H9 (cell line): ENCODE results near the gene CASQ2. TPM values are rescaled to one million over a fixed set of nuclear protein-coding genes. Genes with fewer than 3 reads are reported as not detected.

Source experiments
- DNase-seq: peaks from one replicate; pipeline ENCODE4 v3.0.0-alpha.2; 2017
- H2AFZ ChIP-seq: one replicate; pipeline ENCODE4 v1.6.1; 2013; ENCODE audit warnings: mild to moderate bottlenecking, low read length, control low read depth, moderate library complexity
- H2AK5ac ChIP-seq: 2 replicates; pipeline ENCODE4 v1.6.1; 2013; ENCODE audit warnings: low read length, control low read depth, mixed read lengths; ENCODE audit not compliant: insufficient read length
- H2BK120ac ChIP-seq: one replicate; pipeline ENCODE4 v1.6.1; 2013; ENCODE audit warnings: low read depth, mild to moderate bottlenecking, low read length, control low read depth, inconsistent platforms; ENCODE audit not compliant: poor library complexity, severe bottlenecking
- H2BK12ac ChIP-seq: 2 replicates; pipeline ENCODE4 v1.6.1; 2013; ENCODE audit warnings: low read length, control low read depth, mixed read lengths, low read depth; ENCODE audit not compliant: insufficient read length
- H2BK15ac ChIP-seq: 2 replicates; pipeline ENCODE4 v1.6.1; 2013; ENCODE audit warnings: low read depth, low read length, control low read depth
- H2BK20ac ChIP-seq: one replicate; pipeline ENCODE4 v1.6.1; 2013; ENCODE audit warnings: low read depth, mild to moderate bottlenecking, low read length, control low read depth, inconsistent platforms; ENCODE audit not compliant: poor library complexity, severe bottlenecking
- H2BK5ac ChIP-seq: 2 replicates; pipeline ENCODE4 v1.6.1; 2013; ENCODE audit warnings: low read length, control low read depth, mixed read lengths; ENCODE audit not compliant: insufficient read length
- H3K14ac ChIP-seq: 2 replicates; pipeline ENCODE4 v1.6.1; 2013; ENCODE audit warnings: low read length, control low read depth; ENCODE audit not compliant: insufficient read depth
- H3K18ac ChIP-seq: 2 replicates; pipeline ENCODE4 v1.6.1; 2013; ENCODE audit warnings: low read depth, mild to moderate bottlenecking, mixed read lengths, low read length, control low read depth; ENCODE audit not compliant: insufficient read length
- H3K23ac ChIP-seq: 2 replicates; pipeline ENCODE4 v1.6.1; 2013; ENCODE audit warnings: low read length, control low read depth, mixed read lengths, low read depth; ENCODE audit not compliant: insufficient read length
- H3K23me2 ChIP-seq: 2 replicates; pipeline ENCODE4 v1.6.1; 2013; ENCODE audit warnings: low read depth, mild to moderate bottlenecking, mixed read lengths, low read length, control low read depth; ENCODE audit not compliant: insufficient read length, poor library complexity, severe bottlenecking
- H3K27ac ChIP-seq: 2 replicates; pipeline ENCODE4 v1.5.1; 2013; ENCODE audit warnings: low read length, control low read depth, mixed read lengths, low read depth; ENCODE audit not compliant: insufficient read length
- H3K27me3 ChIP-seq: 2 replicates; pipeline ENCODE4 v1.6.1; 2013; ENCODE audit warnings: low read length, control low read depth, inconsistent platforms; ENCODE audit not compliant: insufficient read depth
- H3K4ac ChIP-seq: 2 replicates; pipeline ENCODE4 v1.6.1; 2013; ENCODE audit warnings: low read depth, mild to moderate bottlenecking, control low read depth, inconsistent platforms, low read length, moderate library complexity
- H3K4me1 ChIP-seq: 2 replicates; pipeline ENCODE4 v1.6.1; 2013; ENCODE audit warnings: low read length, control low read depth, inconsistent platforms; ENCODE audit not compliant: insufficient read depth
- H3K4me2 ChIP-seq: 2 replicates; pipeline ENCODE4 v1.6.1; 2013; ENCODE audit warnings: low read length, control low read depth, mixed read lengths; ENCODE audit not compliant: insufficient read length, insufficient read depth
- H3K56ac ChIP-seq: 2 replicates; pipeline ENCODE4 v1.6.1; 2013; ENCODE audit warnings: low read depth, mild to moderate bottlenecking, mixed read lengths, low read length, control low read depth; ENCODE audit not compliant: insufficient read length
- H3K79me1 ChIP-seq: 2 replicates; pipeline ENCODE4 v1.6.1; 2013; ENCODE audit warnings: low read depth, mild to moderate bottlenecking, moderate library complexity, low read length, control low read depth, inconsistent platforms; ENCODE audit not compliant: insufficient read depth, poor library complexity, severe bottlenecking
- H3K79me2 ChIP-seq: 2 replicates; pipeline ENCODE4 v1.6.1; 2013; ENCODE audit warnings: low read length, control low read depth, inconsistent platforms; ENCODE audit not compliant: insufficient read depth
- H3K9ac ChIP-seq: 2 replicates; pipeline ENCODE4 v1.6.1; 2013; ENCODE audit warnings: low read length, control low read depth, mixed read lengths; ENCODE audit not compliant: insufficient read length; ENCODE audit errors: extremely low read depth
- H3K9me3 ChIP-seq: one replicate; pipeline ENCODE4 v1.6.1; 2013; ENCODE audit warnings: low read depth, low read length, inconsistent platforms; ENCODE audit not compliant: control insufficient read depth
- H3T11ph ChIP-seq: one replicate; pipeline ENCODE4 v1.6.1; 2013; ENCODE audit warnings: mild to moderate bottlenecking, low read length, control low read depth, inconsistent platforms
- H4K20me1 ChIP-seq: one replicate; pipeline ENCODE4 v1.6.1; 2013; ENCODE audit not compliant: control insufficient read depth, insufficient read length, insufficient read depth
- H4K5ac ChIP-seq: 2 replicates; pipeline ENCODE4 v1.6.1; 2013; ENCODE audit warnings: low read depth, mild to moderate bottlenecking, mixed read lengths, low read length, control low read depth; ENCODE audit not compliant: insufficient read length
- H4K8ac ChIP-seq: replicated peaks from 2 replicates; pipeline ENCODE4 v1.6.1; 2013; ENCODE audit warnings: low read length, control low read depth, mixed read lengths, low read depth; ENCODE audit not compliant: insufficient read length
- H4K91ac ChIP-seq: 2 replicates; pipeline ENCODE4 v1.6.1; 2013; ENCODE audit warnings: low read depth, mild to moderate bottlenecking, moderate library complexity, mixed read lengths, low read length, control low read depth; ENCODE audit not compliant: insufficient read length
- H3K27ac Mint-ChIP-seq, 3 experiments: 2 replicates in 2 of 3; 3 replicates in 1 of 3; pipeline ENCODE4 v1.8.0; 2020 to 2021; ENCODE audit warnings: mixed read lengths in 3 of 3, mild to moderate bottlenecking in 1 of 3, moderate library complexity in 1 of 3
- H3K27me3 Mint-ChIP-seq: 2 replicates; pipeline ENCODE4 v1.8.0; 2021; ENCODE audit warnings: low read depth, mild to moderate bottlenecking, moderate library complexity, mixed read lengths
- H3K36me3 Mint-ChIP-seq, 3 experiments: 2 replicates in 2 of 3; 3 replicates in 1 of 3; pipeline ENCODE4 v1.8.0; 2020 to 2021; ENCODE audit warnings: low read depth in 3 of 3, mixed read lengths in 3 of 3; ENCODE audit not compliant: insufficient read depth in 1 of 3
- H3K4me1 Mint-ChIP-seq, 2 experiments: 2 replicates each; pipeline ENCODE4 v1.8.0; 2020; ENCODE audit warnings: mixed read lengths in 2 of 2
- H3K4me3 Mint-ChIP-seq, 2 experiments: 2 replicates in 1 of 2; 3 replicates in 1 of 2; pipeline ENCODE4 v1.8.0; 2020 to 2021; ENCODE audit warnings: mild to moderate bottlenecking in 2 of 2, mixed read lengths in 2 of 2, moderate library complexity in 1 of 2
- H3K9me3 Mint-ChIP-seq, 2 experiments: 2 replicates in 1 of 2; 3 replicates in 1 of 2; pipeline ENCODE4 v1.8.0; 2020; ENCODE audit warnings: mild to moderate bottlenecking in 2 of 2, mixed read lengths in 2 of 2, moderate library complexity in 1 of 2
- WGBS: extraction: QIAGEN DNeasy Blood & Tissue Kit; methylation state at CpG from one replicate; pipeline ENCODE4 v1.1.7; 2013; ENCODE audit warnings: missing lambda C conversion rate, low lambda C conversion rate, mixed read lengths; ENCODE audit not compliant: insufficient read length; ENCODE audit errors: extremely low coverage; 5-methylcytosine and 5-hydroxymethylcytosine counted together
- total RNA-seq: library from RNA; stranded (reverse); gene quantifications from 2 replicates; pipeline ENCODE4 v1.2.1, GENCODE V29; 2021
- TF ChIP-seq, protein P1 (sequence below): fragments of 200-600 bp; sonication (generic); conservative IDR thresholded peaks from 3 replicates; pipeline ENCODE4 v1.8.0; 2021; ENCODE audit warnings: antibody characterized with exemption, mild to moderate bottlenecking

The CASQ2 gene
- total RNA-seq, 1 experiment from 2014 or later, result not detected

DNA sequence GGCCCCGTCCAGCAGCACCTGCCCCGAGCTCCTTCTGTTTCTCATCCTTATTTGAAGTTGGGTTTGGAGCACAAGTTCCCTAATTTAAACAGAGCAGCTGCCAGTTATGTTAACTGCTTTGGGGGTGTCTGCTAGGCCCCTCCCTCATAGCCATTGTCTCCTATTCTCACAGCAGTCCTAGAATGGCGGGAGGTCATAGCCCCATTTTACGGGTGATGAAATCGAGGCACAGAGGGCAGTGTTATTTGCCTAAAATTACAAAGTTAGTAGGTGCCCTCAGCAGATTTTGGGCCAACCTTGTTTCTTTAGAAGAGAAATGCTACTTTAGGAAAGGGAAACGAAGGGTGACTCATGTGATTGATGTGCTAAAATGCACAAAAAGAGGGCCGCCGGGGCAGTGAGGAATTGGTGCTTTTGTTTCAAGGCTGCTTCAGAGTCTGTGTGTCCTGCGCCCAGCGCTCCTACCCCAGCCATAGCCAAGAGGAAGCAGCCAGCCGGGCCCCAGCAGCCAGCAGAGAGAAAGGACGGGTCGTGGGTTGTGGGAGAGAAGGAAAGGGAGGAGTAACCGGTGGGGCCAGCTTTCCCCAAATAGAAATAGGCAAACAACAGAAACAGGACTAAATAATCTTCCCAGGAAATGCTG is 113.7 kb downstream of the CASQ2 start:
- H3K23ac ChIP-seq, result no peak overlapping the region
- H2BK120ac ChIP-seq, result no peak overlapping the region
- H2BK12ac ChIP-seq, result no peak overlapping the region
- no peak overlapping the region for H2AK5ac ChIP-seq
- H4K20me1 ChIP-seq, result no peaks in the 10 kb centered on the region
- H4K5ac ChIP-seq, result no peak overlapping the region
- peaks cover 32 to 53% of the 10 kb centered on the region in 2 experiments for H3K4me1 Mint-ChIP-seq
- H3K9me3 Mint-ChIP-seq, result no peaks in the 10 kb centered on the region
- H3K79me1 ChIP-seq, result no peaks in the 10 kb centered on the region
- H3K56ac ChIP-seq, result no peak overlapping the region
- no peaks in the 10 kb centered on the region for H3K23me2 ChIP-seq
- no peak overlapping the region for H2AFZ ChIP-seq
- H2BK20ac ChIP-seq, result no peak overlapping the region
- H3K4ac ChIP-seq, result no peak overlapping the region
- peak overlapping the region; percentile 73 to 83 (median 76); a peak in 5 of 7 replicates for H3K27ac Mint-ChIP-seq
- no peaks in the 10 kb centered on the region for H3K27me3 ChIP-seq
- H4K8ac ChIP-seq, result no peak overlapping the region
- peak; percentile 56 for DNase-seq
- peaks cover 8 to 35% (median 27%) of the 10 kb centered on the region in 3 experiments for H3K36me3 Mint-ChIP-seq
- no CpG with 5 or more reads among the region's 14 CpGs for WGBS
- no peak overlapping the region for H3K4me3 Mint-ChIP-seq
- no peak overlapping the region for H4K91ac ChIP-seq
- no peak overlapping the region for H3K9ac ChIP-seq
- TF ChIP-seq, protein P1, sequence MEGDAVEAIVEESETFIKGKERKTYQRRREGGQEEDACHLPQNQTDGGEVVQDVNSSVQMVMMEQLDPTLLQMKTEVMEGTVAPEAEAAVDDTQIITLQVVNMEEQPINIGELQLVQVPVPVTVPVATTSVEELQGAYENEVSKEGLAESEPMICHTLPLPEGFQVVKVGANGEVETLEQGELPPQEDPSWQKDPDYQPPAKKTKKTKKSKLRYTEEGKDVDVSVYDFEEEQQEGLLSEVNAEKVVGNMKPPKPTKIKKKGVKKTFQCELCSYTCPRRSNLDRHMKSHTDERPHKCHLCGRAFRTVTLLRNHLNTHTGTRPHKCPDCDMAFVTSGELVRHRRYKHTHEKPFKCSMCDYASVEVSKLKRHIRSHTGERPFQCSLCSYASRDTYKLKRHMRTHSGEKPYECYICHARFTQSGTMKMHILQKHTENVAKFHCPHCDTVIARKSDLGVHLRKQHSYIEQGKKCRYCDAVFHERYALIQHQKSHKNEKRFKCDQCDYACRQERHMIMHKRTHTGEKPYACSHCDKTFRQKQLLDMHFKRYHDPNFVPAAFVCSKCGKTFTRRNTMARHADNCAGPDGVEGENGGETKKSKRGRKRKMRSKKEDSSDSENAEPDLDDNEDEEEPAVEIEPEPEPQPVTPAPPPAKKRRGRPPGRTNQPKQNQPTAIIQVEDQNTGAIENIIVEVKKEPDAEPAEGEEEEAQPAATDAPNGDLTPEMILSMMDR, result no peak
- H3K27me3 Mint-ChIP-seq, result no peaks in the 10 kb centered on the region
- no peak overlapping the region for H3K4me2 ChIP-seq
- no peak overlapping the region; the same call in 1 of the 2 replicates for H3K14ac ChIP-seq
- H3K9me3 ChIP-seq, result no peaks in the 10 kb centered on the region
- H3K18ac ChIP-seq, result no peak overlapping the region
- no peak overlapping the region for H2BK15ac ChIP-seq
- peaks cover 15% of the 10 kb centered on the region; the same call in 1 of the 2 replicates for H3K4me1 ChIP-seq
- no peak overlapping the region for H3T11ph ChIP-seq
- H2BK5ac ChIP-seq, result no peak overlapping the region
- H3K79me2 ChIP-seq, result 0 out of 2 replicates have a peak, but pooled peaks cover 4% of the 10 kb centered on the region
- no peak overlapping the region for H3K27ac ChIP-seq
